K562 (cell line): ENCODE data around the gene ERO1B. TPM values are rescaled to one million over a fixed set of nuclear protein-coding genes. Genes with fewer than 3 reads are reported as not detected.

Experiments used
- ATAC-seq: fragments of 200-7000 bp; cut with Tn5 transposase; 3 replicates; pipeline ENCODE4 v1.9.1; 2020; ENCODE audit warnings: moderate library complexity
- BruUV-seq: library from RNA; stranded (reverse); fragments of 400-500 nt; replicated peaks from 2 replicates; lab custom pipeline; 2021; lab: Mats Ljungman, UMichigan
- CTCF ChIA-PET: fragments of 300-600 bp; formaldehyde crosslinking; extraction: SDS; loops from one replicate; lab custom pipeline; 2021; ENCODE audit warnings: low intra/inter-chr PET ratio; lab: Yijun Ruan, JAX
- POLR2A ChIA-PET: fragments of 300-600, 350-650 bp; sonication (Branson Sonifier 250); formaldehyde crosslinking; extraction: SDS; loops from one replicate; lab custom pipeline; 2021; ENCODE audit warnings: antibody characterized with exemption, inconsistent platforms; lab: Yijun Ruan, JAX
- DNase-seq, 4 experiments: peaks; one replicate each; pipeline versions ENCODE4 v3.0.0 to v3.0.0-alpha.2; 2011 to 2018; ENCODE audit warnings: low spot score in 3 of 4, mixed read lengths in 3 of 4; ENCODE audit errors: extremely low read depth in 1 of 4
- FAIRE-seq: peaks from 2 replicates; lab custom pipeline; 2011; peaks lifted over from hg19 to GRCh38; lab: Jason Lieb, UNC
- H2AFZ ChIP-seq: 2 replicates; pipeline ENCODE4 v1.6.0; 2011; ENCODE audit warnings: low read depth, low read length, control low read depth, inconsistent platforms
- H3K27ac ChIP-seq: fragments of 200-600 bp; 3 replicates; pipeline ENCODE4 v1.8.0; 2011; ENCODE audit warnings: low read depth, mild to moderate bottlenecking, control low read depth, inconsistent platforms, low read length, moderate library complexity, mixed read lengths; ENCODE audit errors: extremely low read depth
- H3K27me3 ChIP-seq, 2 experiments: fragments of 300-600 bp in 1 of 2; 2 replicates in 1 of 2; 3 replicates in 1 of 2; pipeline versions ENCODE4 v1.6.0 to v1.8.0; 2011; ENCODE audit warnings: inconsistent platforms in 2 of 2, low read length in 2 of 2, mild to moderate bottlenecking in 1 of 2, mixed read lengths in 1 of 2, moderate library complexity in 1 of 2; ENCODE audit not compliant: control insufficient read depth in 2 of 2, insufficient read depth in 2 of 2
- H3K36me3 ChIP-seq: fragments of 300-600 bp; 3 replicates; pipeline ENCODE4 v1.8.0; 2011; ENCODE audit warnings: mild to moderate bottlenecking, low read length, inconsistent platforms; ENCODE audit not compliant: control insufficient read depth, insufficient read depth
- H3K4me1 ChIP-seq, 2 experiments: fragments of 200-600 bp in 1 of 2; replicated peaks in 1 of 2; 2 replicates in 1 of 2; 3 replicates in 1 of 2; pipeline versions ENCODE4 v1.5.1 to v1.8.0; 2011; ENCODE audit warnings: inconsistent platforms in 2 of 2, low read length in 2 of 2, mild to moderate bottlenecking in 1 of 2, mixed read lengths in 1 of 2, moderate library complexity in 1 of 2; ENCODE audit not compliant: control insufficient read depth in 2 of 2, insufficient read depth in 2 of 2
- H3K4me2 ChIP-seq: 2 replicates; pipeline ENCODE4 v1.6.1; 2011; ENCODE audit warnings: low read length, control low read depth, inconsistent platforms, mixed read lengths; ENCODE audit not compliant: insufficient read depth
- H3K4me3 ChIP-seq: fragments of 200-600 bp; sonication (generic), shearing (Covaris generic); 2 replicates; pipeline ENCODE4 v1.5.1; 2016; ENCODE audit warnings: control low read depth, inconsistent platforms
- H3K79me2 ChIP-seq: fragments of 200-600 bp; 3 replicates; pipeline ENCODE4 v1.8.0; 2011; ENCODE audit warnings: low read length, inconsistent platforms; ENCODE audit not compliant: control insufficient read depth, insufficient read depth
- H3K9ac ChIP-seq, 2 experiments: 2 replicates each; pipeline versions ENCODE4 v1.6.0 to v1.6.1; 2011; ENCODE audit warnings: low read depth in 2 of 2, low read length in 2 of 2, control low read depth in 1 of 2, inconsistent platforms in 1 of 2, mild to moderate bottlenecking in 1 of 2, mixed read lengths in 1 of 2; ENCODE audit not compliant: insufficient read depth in 1 of 2
- H3K9me1 ChIP-seq: one replicate; pipeline ENCODE4 v1.6.0; 2011; ENCODE audit warnings: inconsistent platforms, mild to moderate bottlenecking, low read length, moderate library complexity; ENCODE audit not compliant: control insufficient read depth, insufficient read depth
- H3K9me3 ChIP-seq: replicated peaks from 2 replicates; pipeline ENCODE4 v1.5.1; 2011; ENCODE audit warnings: low read depth, low read length, inconsistent platforms; ENCODE audit not compliant: control insufficient read depth, insufficient read depth
- H4K20me1 ChIP-seq: replicated peaks from 2 replicates; pipeline ENCODE4 v1.6.1; 2011; ENCODE audit warnings: low read length, inconsistent platforms, mixed read lengths; ENCODE audit not compliant: control insufficient read depth, insufficient read depth
- BRF1 ChIP-seq: IDR thresholded peaks from 3 replicates; pipeline ENCODE4 v1.6.1; 2011; ENCODE audit warnings: borderline replicate concordance, mild to moderate bottlenecking; ENCODE audit not compliant: insufficient read length; ENCODE audit errors: extremely low read depth
- CBFA2T3 ChIP-seq: fragments of 450-650 bp; IDR thresholded peaks from 2 replicates; pipeline ENCODE4 v1.6.1; 2017
- RBBP5 ChIP-seq: fragments of 200-600 bp; sonication (generic); IDR thresholded peaks from 2 replicates; pipeline ENCODE4 v1.6.1; 2012; ENCODE audit warnings: borderline replicate concordance, mild to moderate bottlenecking, low read length, control low read depth, inconsistent platforms; ENCODE audit not compliant: insufficient read depth, poor library complexity, severe bottlenecking
- SMAD1 ChIP-seq: fragments of 150-350 bp; IDR thresholded peaks from 2 replicates; pipeline ENCODE4 v1.6.1; 2014; ENCODE audit warnings: low read length, low read depth; ENCODE audit not compliant: partially characterized antibody
- SREBF1 ChIP-seq: fragments of 150-350 bp; IDR thresholded peaks from 2 replicates; pipeline ENCODE4 v1.6.1; 2014; ENCODE audit warnings: antibody characterized with exemption, low read depth, low read length, borderline replicate concordance
- STAG1 ChIP-seq: sonication (generic); formaldehyde crosslinking; IDR thresholded peaks from 2 replicates; pipeline ENCODE4 v1.5.0; 2020; ENCODE audit warnings: missing genetic modification reagents, borderline replicate concordance
- ZNF431 ChIP-seq: sonication (generic); formaldehyde crosslinking; IDR thresholded peaks from 2 replicates; pipeline ENCODE4 v1.8.0; 2022; ENCODE audit warnings: mild to moderate bottlenecking, missing genetic modification reagents
- ZNF444 ChIP-seq: fragments of 250-450 bp; sonication (Bioruptor Pico); IDR thresholded peaks from 2 replicates; pipeline ENCODE4 v1.4.0; 2020; ENCODE audit warnings: mild to moderate bottlenecking, moderate library complexity
- WGBS: fragments of 100-300 bp; shearing (Covaris generic); methylation state at CpG from one replicate; pipeline ENCODE4 v1.1.6; 2016; ENCODE audit warnings: low coverage, mixed read lengths; ENCODE audit not compliant: insufficient coverage; ENCODE audit errors: missing lambda C conversion rate; 5-methylcytosine and 5-hydroxymethylcytosine counted together
- in situ Hi-C: fragments of 300-500 bp; cut with MboI; formaldehyde crosslinking; loops from 4 replicates; pipeline ENCODE4 v1.15.0; 2018; ENCODE audit warnings: inconsistent platforms, mixed read lengths
- intact Hi-C: fragments of 100-400 bp; cut with micrococcal nuclease; formaldehyde crosslinking; loops from 2 replicates; pipeline ENCODE4 v1.14.2; 2022
- polyA plus RNA-seq, 8 experiments: library from polyadenylated mRNA; depleted of rRNA in 4 of 8; stranded (reverse) in 5 of 8; unstranded in 3 of 8; fragments of >200 nt; fragmentation: Nextera tagmentation in 2 of 8; fragmentation: Illumina TruSeq in 1 of 8; extraction: Ambion mirVana in 2 of 8; extraction: Trizol in 1 of 8; gene quantifications; 2 replicates each; pipeline versions ENCODE4 v1.2.1 to v1.2.3, GENCODE V29; 2011 to 2014; ENCODE audit warnings: inconsistent platforms in 1 of 8, missing spikeins in 1 of 8
- total RNA-seq, 7 experiments: library from RNA; depleted of rRNA in 6 of 7; stranded (reverse); fragments of >200 nt in 6 of 7; fragmentation: Illumina TruSeq in 2 of 7; extraction: Trizol in 2 of 7; gene quantifications; 2 replicates each; pipeline versions ENCODE4 v1.2.1 to v1.2.3, GENCODE V29; 2011 to 2021; ENCODE audit warnings: low replicate concordance in 1 of 7
- TF ChIP-seq, protein P1 (sequence below): fragments of 250-450 bp; sonication (Bioruptor Pico); IDR thresholded peaks from 2 replicates; pipeline ENCODE4 v1.8.0; 2022; ENCODE audit warnings: moderate library complexity, mild to moderate bottlenecking, inconsistent platforms

Gene ERO1B
- total and polyA plus RNA-seq, 9 of the 15 experiments (the other 6 are each of a cell fraction or from before 2014, with no cell fraction given), result 0.59 to 6.4 (median 4.2) TPM

DNA sequence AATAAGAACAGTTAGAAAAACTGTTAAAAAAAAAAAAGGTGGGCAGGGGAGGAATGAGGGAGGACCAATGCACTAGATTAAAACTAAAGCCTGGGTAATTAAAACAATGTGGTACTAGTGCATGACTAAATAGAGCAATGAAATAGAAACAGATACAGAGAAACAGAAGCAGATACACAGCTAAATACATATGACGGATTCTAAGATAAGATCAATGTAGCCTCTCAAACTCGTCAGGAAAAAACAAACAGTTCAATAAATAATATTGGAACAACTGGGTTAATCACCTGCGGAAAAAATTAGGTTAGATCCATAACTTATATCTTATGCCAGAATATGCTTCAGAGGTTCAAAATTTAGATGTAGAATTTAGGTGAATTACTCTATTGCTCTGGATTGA is 68.2 kb downstream of the ERO1B start:
- Histone ChIP-seq H3K27me3 (no peaks in the 10 kb centered on the region), H3K4me3 (no peak overlapping the region), H3K79me2 (no peaks in the 10 kb centered on the region), H3K4me2 (no peak overlapping the region), H3K9me3 (no peaks in the 10 kb centered on the region), H3K27ac (no peak overlapping the region), H4K20me1 (no peaks in the 10 kb centered on the region), H3K4me1 (no peaks in the 10 kb centered on the region), H2AFZ (no peak overlapping the region), H3K36me3 (no peaks in the 10 kb centered on the region), H3K9ac (no peak overlapping the region), H3K9me1 (no peaks in the 10 kb centered on the region)
- CTCF ChIA-PET, result interaction anchor here (0.6 kb wide), 1 partner anchor 1156 kb away, joined by 3 read pairs; no protein-coding TSS in a partner anchor
- TF ChIP-seq CBFA2T3 (no peak), SREBF1 (no peak), ZNF444 (CRISPR knock-in tag) (no peak), RBBP5 (no peak), BRF1 (no peak), STAG1 (CRISPR knock-in tag) (no peak), ZNF431 (CRISPR knock-in tag) (no peak), SMAD1 (no peak)
- TF ChIP-seq, protein P1, sequence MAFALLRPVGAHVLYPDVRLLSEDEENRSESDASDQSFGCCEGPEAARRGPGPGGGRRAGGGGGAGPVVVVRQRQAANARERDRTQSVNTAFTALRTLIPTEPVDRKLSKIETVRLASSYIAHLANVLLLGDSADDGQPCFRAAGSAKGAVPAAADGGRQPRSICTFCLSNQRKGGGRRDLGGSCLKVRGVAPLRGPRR (CRISPR knock-in tag), result no peak
- WGBS, result 26% methylated on average over 3 of the region's 3 CpGs
- FAIRE-seq, result no peak
- DNase-seq, result no peak
- in situ Hi-C loops (no loop called here), intact Hi-C loops (no loop called here)
- ATAC-seq, result no peak
- POLR2A ChIA-PET, result no interaction called here
- no TSS peak for BruUV-seq
